HG03575 (cell line): Measurements from ENCODE around the gene BICDL1.

Experiments used
- ATAC-seq: cut with Tn5 transposase; IDR thresholded peaks from one replicate; pipeline ENCODE4 v1.9.1; 2021; ENCODE audit not compliant: unreplicated experiment, insufficient number of reproducible peaks, low FRiP score; ENCODE audit errors: extremely low read depth

Gene BICDL1

GRCh38 chr12:120071493-120072020 is 82.5 kb downstream of the BICDL1 start:
- ATAC-seq = no peak

GRCh38 chr12:120072472-120073249 is 83.6 kb downstream of the BICDL1 start:
- no peak for ATAC-seq

DNA sequence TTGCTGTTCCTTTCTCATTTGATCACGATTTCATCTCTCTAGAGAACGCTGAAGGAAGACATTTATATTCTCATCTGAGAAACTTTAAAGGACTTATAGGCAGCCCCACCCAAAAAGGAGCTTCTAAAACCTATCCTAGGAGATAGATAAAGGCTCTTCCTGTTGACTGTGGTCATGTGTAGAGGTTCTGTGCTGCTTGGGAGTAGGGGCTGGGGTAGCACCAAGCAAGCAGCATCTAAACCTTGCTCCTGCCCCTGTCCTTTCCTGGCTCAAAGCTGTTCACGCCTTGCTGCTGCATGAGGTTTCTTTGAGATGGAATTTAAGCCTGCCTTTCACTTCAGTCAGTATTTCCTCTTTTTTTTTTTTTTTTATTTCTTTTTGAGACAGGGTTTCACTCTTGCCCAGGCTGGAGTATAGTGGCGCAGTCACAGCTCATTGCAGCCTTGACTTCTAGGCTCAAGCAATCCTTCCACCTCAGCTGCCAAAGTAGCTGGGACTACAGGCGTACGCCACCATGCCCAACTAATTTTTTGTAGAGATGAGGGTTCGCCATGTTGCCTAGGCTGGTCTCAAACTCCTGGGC is 86.1 kb downstream of the BICDL1 start:
- no peak for ATAC-seq

DNA sequence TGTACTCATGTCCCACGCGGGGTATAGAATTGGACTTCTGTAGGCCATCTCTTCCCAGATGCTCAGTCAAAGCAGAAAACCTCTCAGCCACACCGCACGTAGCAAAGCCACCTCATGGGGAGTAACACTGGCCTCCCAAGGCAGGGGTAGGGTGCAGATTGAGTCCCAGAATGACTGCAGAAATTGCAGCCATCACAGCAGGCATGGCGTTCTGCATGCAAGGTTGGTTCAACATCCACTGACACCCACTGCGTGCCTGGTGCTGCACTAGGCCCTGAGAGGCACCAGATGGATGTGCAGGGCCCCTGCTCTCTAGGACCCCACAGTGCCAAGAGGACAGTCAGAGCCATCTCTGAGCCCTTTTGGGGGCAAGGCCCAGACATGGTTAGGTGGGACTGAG is 87.6 kb downstream of the BICDL1 start:
- no peak for ATAC-seq

GRCh38 chr12:120077260-120077659 is 88.2 kb downstream of the BICDL1 start:
- no peak for ATAC-seq

- ATAC-seq = no peak
Observed at GRCh38 chr12:120078868-120079267, 89.8 kb downstream of the BICDL1 start.

DNA sequence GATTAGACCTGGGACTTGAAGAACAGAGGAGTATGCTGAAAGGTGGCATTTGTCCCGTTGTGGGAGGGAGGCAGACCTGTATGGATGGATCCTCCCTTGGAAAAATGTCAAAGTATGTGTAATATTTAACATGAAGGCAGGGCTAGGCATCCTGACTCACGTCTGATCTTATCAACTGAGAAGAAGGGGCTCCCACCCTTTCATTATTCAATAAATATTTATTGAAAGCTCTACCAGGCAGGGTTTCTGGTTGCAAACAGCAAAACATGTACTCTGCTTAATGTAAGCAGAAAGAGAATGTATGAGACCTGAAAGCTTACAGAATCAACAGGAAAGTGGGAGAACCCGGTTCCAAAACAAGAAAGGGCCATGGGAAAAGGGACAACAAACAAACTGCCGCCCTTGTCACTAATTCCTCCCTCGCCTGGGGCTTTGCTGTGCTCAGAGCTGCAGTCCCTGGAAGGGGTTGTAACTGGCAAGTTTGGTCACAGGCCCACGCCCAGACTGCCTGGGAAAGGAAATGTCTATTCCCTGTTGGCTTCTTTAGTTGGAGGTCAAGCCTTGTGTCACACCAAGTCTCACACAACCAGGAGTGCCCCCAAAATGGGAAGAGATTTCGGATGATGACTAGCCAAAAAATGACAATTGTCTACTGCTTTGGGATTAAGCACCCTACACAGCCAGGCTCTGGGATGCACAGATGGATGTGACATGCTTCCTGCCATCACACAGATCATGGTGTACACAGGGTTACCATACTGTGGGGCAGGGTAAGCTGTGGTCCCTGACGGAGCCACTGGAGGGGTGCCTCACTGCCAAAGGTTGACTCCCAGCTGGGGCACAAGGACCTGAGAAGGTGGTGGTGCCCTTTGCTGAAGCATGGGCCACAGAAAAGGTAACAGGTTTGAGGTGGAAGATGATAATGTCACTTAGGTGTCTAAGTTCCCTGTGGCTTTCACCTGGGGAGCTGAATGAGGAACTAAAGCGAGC is 90.7 kb downstream of the BICDL1 start:
- ATAC-seq = no peak

DNA sequence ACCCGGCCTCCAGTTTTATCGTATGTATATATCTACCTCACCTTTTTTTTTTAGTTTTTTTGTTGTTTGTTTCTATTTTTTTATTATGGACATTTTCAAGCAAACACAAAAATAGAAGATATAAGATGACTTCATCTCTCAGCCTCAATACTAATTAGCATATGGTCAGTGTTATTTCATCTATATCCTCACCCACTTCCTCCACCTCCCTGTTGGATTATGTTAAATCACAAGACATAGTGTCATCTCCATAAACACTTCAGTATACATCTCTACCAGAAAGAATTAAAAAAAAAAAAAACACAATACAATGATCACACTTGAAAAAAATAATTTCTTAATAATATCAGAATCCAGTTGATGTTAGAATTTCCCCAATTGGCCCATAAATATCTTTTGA is 92.6 kb downstream of the BICDL1 start:
- ATAC-seq = no peak

- ATAC-seq = no peak
Observed at GRCh38 chr12:120085920-120086645, 97.0 kb downstream of the BICDL1 start.

- peak; percentile 93 for ATAC-seq
Observed at GRCh38 chr12:120086801-120087621, 98.0 kb downstream of the BICDL1 start.

- ATAC-seq = no peak
Observed at GRCh38 chr12:120089105-120089504, 100.1 kb downstream of the BICDL1 start.

DNA sequence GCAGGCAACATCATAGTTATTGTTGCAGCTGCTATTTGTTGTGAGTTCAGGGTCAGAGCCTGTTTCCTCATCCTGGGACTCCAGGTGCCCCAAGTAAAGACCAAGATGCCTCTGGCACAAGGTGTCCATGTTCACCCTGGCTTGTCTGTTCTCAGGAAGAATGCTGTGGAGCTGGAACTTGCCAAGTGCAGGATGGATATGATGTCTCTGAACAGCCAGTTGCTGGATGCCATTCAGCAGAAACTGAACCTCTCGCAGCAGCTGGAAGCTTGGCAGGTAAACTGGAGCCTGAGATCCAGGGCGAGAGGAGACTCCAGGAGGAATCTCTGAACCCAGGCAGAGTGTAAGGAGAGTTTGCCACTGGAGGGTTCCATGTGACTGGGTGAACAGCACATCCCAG is 100.8 kb downstream of the BICDL1 start:
- ATAC-seq = no peak

- no peak for ATAC-seq
Observed at GRCh38 chr12:120090206-120090605, 101.2 kb downstream of the BICDL1 start.

DNA sequence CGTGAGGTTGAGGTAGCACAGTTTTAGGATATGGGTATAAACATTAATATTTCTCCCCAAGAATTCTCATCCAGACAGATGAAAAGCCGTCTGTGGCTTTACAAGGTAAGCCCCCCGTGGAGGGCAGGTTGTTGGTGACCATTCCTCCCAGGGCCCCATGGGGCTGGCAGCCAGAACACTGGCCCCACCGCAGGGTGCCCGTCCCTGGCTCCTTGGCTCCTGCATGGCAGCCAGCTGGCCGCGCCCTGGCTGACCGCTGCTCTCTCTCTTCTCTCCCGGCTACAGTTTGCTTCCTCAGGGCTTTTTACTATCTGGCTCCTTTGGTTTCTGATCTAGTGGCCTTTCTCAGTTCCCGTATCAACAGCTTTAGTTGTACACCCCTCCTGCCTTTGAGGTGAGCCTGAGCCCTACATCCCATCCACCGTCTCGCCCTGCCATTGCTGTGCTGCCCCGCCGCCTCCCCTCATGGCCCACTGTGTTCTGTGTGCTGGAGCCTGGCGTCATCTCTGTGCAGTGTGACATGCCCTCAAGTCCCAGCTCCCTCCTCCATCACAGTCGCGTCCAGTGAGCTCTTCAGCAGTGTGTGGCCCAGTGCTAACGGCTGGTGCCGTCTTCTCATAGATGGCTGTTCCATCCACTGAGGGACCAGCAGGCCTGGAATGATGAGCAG is 101.7 kb downstream of the BICDL1 start:
- no peak for ATAC-seq

DNA sequence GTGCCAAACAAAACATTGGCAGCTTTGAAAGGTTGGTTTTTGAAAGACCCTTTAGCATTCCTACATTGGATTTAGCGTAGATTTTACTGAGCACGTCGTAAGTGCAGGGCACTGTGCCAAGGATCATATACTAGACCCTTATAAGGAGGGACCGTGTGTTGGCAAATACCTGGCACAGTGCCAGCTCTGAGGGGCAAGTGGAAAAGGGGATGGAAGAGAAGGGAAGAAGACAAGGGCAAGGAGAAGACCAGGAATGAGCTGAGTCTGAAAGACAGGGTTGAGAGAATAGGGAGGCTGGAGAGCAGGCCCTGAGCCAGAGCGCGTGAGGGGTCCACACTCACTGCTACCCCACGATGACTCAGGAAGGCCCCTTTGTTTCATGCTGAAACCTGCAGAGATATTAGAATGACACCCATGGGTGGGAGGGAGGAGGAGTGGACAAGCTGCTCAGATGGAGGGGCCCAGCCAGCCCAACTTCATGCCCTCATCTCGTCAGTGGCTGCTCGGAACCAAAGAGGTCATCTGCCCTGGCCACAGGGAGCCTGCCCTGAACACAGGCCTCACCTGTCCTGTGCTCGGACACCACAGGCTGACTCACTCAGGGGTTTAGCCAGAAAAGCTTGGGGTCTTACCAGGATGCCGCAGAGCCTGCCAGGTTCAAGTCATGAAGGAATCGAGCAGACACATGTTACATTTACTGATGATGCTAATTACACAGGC is 102.5 kb downstream of the BICDL1 start:
- no peak for ATAC-seq

GRCh38 chr12:120092551-120093335 is 103.7 kb downstream of the BICDL1 start:
- no peak for ATAC-seq
